WERI-Rb-1 (cell line): ENCODE results near the gene NPW.

Experiments used
- DNase-seq: peaks from one replicate; pipeline ENCODE4 v3.0.0-alpha.2; 2020
- H3K27ac ChIP-seq: fragments of 250-450 bp; sonication (Bioruptor Pico); 2 replicates; pipeline ENCODE4 v1.5.1; 2020; ENCODE audit warnings: mild to moderate bottlenecking, moderate library complexity
- H3K27me3 ChIP-seq: fragments of 250-450 bp; sonication (Bioruptor Pico); 2 replicates; pipeline ENCODE4 v1.5.1; 2021; ENCODE audit warnings: mild to moderate bottlenecking, low read depth, moderate library complexity; ENCODE audit not compliant: insufficient read depth, severe bottlenecking
- H3K36me3 ChIP-seq: fragments of 250-450 bp; sonication (Bioruptor Pico); 2 replicates; pipeline ENCODE4 v1.5.1; 2020; ENCODE audit warnings: mild to moderate bottlenecking, moderate library complexity
- H3K4me3 ChIP-seq: 2 replicates; pipeline ENCODE4 v1.5.1; 2011; ENCODE audit warnings: low read depth, mild to moderate bottlenecking, control low read depth, low read length
- H3K9me3 ChIP-seq: fragments of 250-450 bp; sonication (Bioruptor Pico); 2 replicates; pipeline ENCODE4 v1.5.1; 2021; ENCODE audit warnings: mild to moderate bottlenecking, moderate library complexity; ENCODE audit not compliant: severe bottlenecking
- TF ChIP-seq, protein P1 (sequence below): IDR thresholded peaks from 2 replicates; pipeline ENCODE4 v1.5.1; 2011; ENCODE audit warnings: low read depth, mild to moderate bottlenecking, control low read depth, inconsistent platforms, low read length

Gene NPW

DNA sequence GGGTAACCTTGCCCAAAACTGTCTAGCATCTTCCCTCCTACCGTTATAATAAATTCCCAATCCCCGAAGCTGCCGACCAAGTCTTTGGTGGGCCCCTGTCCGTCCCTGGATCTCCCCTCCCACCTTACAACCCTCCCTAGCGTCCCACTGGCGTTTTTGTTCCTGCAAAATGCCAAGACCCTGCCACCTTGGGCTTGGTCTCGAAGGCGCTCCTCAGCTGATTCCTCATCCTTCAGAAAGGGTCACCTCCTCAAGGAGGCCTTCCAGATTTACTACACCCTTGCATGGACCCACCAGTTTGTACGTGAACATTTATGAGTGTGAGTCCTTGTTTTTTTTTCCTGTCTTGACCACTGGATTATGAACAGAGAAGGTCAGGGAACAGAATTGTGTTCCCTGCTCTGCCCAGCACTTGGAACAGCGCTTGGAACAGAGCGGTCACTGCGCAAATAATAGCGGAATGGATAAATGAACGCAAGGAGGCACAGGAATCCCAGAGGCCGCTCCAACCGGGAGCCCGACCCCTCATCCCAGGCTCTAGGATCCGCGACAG lies 36.5 kb upstream of the NPW start:
- no peaks in the 10 kb centered on the region for H3K9me3 ChIP-seq
- H3K27me3 ChIP-seq = no peaks in the 10 kb centered on the region
- TF ChIP-seq, protein P1, sequence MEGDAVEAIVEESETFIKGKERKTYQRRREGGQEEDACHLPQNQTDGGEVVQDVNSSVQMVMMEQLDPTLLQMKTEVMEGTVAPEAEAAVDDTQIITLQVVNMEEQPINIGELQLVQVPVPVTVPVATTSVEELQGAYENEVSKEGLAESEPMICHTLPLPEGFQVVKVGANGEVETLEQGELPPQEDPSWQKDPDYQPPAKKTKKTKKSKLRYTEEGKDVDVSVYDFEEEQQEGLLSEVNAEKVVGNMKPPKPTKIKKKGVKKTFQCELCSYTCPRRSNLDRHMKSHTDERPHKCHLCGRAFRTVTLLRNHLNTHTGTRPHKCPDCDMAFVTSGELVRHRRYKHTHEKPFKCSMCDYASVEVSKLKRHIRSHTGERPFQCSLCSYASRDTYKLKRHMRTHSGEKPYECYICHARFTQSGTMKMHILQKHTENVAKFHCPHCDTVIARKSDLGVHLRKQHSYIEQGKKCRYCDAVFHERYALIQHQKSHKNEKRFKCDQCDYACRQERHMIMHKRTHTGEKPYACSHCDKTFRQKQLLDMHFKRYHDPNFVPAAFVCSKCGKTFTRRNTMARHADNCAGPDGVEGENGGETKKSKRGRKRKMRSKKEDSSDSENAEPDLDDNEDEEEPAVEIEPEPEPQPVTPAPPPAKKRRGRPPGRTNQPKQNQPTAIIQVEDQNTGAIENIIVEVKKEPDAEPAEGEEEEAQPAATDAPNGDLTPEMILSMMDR = no peak; the same call in 1 of the 2 replicates
- DNase-seq = no peak
- H3K27ac ChIP-seq = peak overlapping the region; percentile 91
- H3K4me3 ChIP-seq = peak overlapping the region; percentile 60
- H3K36me3 ChIP-seq = peaks cover 43% of the 10 kb centered on the region

DNA sequence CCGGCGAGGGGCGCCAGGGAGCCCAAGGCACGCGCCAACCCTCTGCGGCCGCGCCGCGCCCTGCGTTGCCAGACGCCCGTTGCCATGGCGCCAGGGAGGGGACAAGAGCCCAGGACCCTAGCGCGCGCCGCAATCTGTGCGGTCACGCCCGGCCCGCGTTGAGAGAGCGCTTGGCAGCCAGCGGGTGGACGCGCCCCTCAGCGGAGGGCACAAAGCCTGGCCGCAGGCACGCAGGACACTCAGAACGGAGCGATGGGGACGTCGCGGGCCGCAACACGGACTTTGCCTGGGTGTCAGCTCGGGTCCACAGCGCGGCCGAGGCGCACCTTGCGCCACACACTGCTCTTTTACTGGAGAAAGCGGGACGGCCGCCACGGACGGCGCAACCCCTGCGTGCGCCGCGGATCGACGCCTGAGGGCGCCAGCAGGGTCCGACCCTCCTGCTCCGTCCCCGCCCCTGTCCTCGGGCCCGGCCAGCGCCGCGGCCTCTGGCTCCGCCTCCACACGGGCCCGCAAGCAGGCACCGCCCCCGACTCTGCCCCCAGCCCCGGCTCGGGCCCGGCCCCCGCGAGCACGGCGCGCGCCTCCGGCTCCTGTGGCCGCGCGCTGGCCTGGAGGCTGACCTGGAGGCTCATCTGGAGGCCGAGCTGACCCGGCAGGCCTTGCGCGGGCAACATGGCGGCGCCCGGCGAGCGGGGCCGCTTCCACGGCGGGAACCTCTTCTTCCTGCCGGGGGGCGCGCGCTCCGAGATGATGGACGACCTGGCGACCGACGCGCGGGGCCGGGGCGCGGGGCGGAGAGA lies 35.8 kb upstream of the NPW start, which contains the start of gene GFER:
GFER (plus strand) TSS at position 650 of the 803 bp plus-strand sequence; CDS start at position 676, 26 bp downstream.
- Histone ChIP-seq H3K27me3 (no peaks in the 10 kb centered on the region), H3K36me3 (peaks cover 36% of the 10 kb centered on the region), H3K9me3 (no peaks in the 10 kb centered on the region), H3K4me3 (peak within 1 kb of the TSS; percentile 82), H3K27ac (peak within 1 kb of the TSS; percentile 91)
- TF ChIP-seq, protein P1 = peak; percentile 67
- peak; percentile 94 for DNase-seq

DNA sequence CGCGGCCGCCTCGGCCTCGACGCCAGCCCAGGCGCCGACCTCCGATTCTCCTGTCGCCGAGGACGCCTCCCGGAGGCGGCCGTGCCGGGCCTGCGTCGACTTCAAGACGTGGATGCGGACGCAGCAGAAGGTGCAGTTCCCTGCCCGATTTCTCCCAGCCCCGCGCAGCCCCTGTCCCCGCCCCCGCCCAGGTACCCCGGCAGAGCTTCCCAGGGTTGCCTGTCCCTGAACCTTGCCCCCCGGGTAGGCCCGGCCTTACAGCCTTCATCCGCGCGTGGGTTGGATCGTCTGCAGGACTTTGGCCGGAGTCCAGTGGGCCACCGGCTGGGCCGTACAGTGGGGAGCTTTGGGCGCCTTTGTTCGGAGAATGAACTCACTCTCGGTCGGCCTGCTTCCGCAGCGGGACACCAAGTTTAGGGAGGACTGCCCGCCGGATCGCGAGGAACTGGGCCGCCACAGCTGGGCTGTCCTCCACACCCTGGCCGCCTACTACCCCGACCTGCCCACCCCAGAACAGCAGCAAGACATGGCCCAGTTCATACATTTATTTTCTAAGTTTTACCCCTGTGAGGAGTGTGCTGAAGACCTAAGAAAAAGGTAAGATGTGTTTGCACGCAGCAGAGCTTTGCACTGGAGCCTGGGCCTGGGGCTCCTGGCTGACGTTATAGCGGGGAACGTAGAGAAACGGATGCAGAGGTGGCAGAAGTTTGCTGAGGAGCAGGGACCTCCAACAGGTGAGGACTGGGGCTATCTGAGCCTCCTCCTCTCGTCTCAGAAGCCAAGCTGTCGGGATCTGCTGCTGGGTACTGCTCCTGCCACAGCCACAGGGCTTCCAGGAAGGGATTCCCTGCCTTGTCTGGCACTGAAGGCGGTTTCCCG lies 35.0 kb upstream of the NPW start:
- Histone ChIP-seq H3K27me3 (no peaks in the 10 kb centered on the region), H3K27ac (peak overlapping the region; percentile 91), H3K36me3 (peaks cover 30% of the 10 kb centered on the region), H3K4me3 (peak overlapping the region; percentile 82), H3K9me3 (no peaks in the 10 kb centered on the region)
- DNase-seq = peak; percentile 32
- TF ChIP-seq, protein P1 = no peak

DNA sequence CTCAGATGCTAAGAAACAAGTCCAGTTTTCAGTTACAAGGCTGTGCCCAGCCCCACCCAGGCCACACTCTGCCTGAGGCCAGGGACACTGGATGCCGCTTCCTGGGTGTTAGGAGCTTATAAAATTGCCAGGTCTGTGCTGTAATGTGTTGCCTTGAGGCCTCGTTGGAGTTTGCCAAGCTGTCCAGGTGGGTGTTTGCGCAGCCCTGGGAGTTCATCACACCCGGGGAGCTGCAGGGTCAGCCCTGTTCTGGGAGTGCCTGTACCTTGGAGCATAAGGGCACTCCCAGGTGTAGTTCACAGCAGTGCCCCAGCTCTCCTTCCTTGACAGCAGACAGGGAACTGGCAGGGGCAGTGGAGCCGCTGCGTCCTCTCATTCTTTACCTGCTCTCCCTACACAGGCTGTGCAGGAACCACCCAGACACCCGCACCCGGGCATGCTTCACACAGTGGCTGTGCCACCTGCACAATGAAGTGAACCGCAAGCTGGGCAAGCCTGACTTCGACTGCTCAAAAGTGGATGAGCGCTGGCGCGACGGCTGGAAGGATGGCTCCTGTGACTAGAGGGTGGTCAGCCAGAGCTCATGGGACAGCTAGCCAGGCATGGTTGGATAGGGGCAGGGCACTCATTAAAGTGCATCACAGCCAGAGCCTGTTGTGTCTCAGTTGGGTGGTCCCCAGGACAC lies 34.0 kb upstream of the NPW start:
- Histone ChIP-seq H3K4me3 (no peak overlapping the region), H3K27ac (no peak overlapping the region), H3K9me3 (no peaks in the 10 kb centered on the region), H3K27me3 (no peaks in the 10 kb centered on the region), H3K36me3 (peaks cover 24% of the 10 kb centered on the region)
- DNase-seq = no peak
- TF ChIP-seq, protein P1 = no peak

DNA sequence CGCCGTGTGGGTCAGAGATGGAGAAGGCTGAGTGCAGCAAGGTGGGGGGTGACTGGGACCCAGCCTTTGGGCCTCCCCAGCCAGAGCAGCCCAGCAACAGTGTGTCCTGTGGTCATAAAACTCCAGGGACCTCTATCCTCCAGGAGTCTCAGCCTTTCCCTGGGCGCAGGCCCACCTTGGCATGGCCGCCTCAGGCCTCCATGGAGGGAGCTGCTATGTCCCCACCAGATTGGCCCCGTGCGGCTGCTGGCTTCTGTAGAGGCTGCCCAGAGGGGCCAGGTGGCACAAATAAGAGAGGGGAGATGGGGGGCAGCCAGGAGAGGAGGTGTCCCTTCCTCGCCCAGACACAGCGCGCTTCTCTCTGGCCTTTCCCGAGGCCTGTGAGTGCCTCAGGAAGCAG lies 32.4 kb upstream of the NPW start:
- no peak overlapping the region for H3K27ac ChIP-seq
- TF ChIP-seq, protein P1 = no peak
- H3K27me3 ChIP-seq = no peaks in the 10 kb centered on the region
- H3K9me3 ChIP-seq = no peaks in the 10 kb centered on the region
- DNase-seq = no peak
- peaks cover 24% of the 10 kb centered on the region for H3K36me3 ChIP-seq
- no peak overlapping the region for H3K4me3 ChIP-seq
